OCI-LY3 (cell line): Measurements from ENCODE around the gene SDC1.

ENCODE experiments used
- H2AFZ ChIP-seq: fragments of 200-600, 300-600 bp; shearing (Covaris generic); 2 replicates; pipeline ENCODE4 v1.6.0; 2014; ENCODE audit warnings: antibody characterized with exemption, low read depth, low read length
- H3K27ac ChIP-seq: fragments of 200-600, 300-600 bp; sonication (generic); 2 replicates; pipeline ENCODE4 v1.5.1; 2014; ENCODE audit warnings: mild to moderate bottlenecking, low read length, moderate library complexity, mixed read lengths
- H3K27me3 ChIP-seq: fragments of 200-600, 300-600 bp; sonication (generic); 2 replicates; pipeline ENCODE4 v1.6.1; 2014; ENCODE audit warnings: low read depth, low read length, mixed read lengths
- H3K36me3 ChIP-seq: fragments of 200-600, 300-600 bp; sonication (generic); replicated peaks from 2 replicates; pipeline ENCODE3; 2014; ENCODE audit warnings: low read depth, low read length, mixed read lengths
- H3K4me1 ChIP-seq: fragments of 300-600, 200-600 bp; sonication (generic); 2 replicates; pipeline ENCODE4 v1.6.1; 2014; ENCODE audit warnings: low read length, mixed read lengths
- H3K4me2 ChIP-seq: fragments of 200-600, 300-600 bp; sonication (generic); 2 replicates; pipeline ENCODE4 v1.6.1; 2014; ENCODE audit warnings: low read length, mixed read lengths
- H3K4me3 ChIP-seq: fragments of 300-600, 200-600 bp; sonication (generic); 2 replicates; pipeline ENCODE4 v1.5.1; 2014; ENCODE audit warnings: antibody characterized with exemption, mild to moderate bottlenecking, low read length, moderate library complexity
- H3K79me2 ChIP-seq: fragments of 300-600, 200-600 bp; shearing (Covaris generic); 2 replicates; pipeline ENCODE4 v1.6.1; 2014; ENCODE audit warnings: mild to moderate bottlenecking, low read length, mixed read lengths
- H3K9ac ChIP-seq: fragments of 300-600, 200-600 bp; shearing (Covaris generic); 2 replicates; pipeline ENCODE4 v1.6.0; 2014; ENCODE audit warnings: mild to moderate bottlenecking, low read length, moderate library complexity
- H3K9me3 ChIP-seq: fragments of 200-600, 300-600 bp; shearing (Covaris generic); 2 replicates; pipeline ENCODE4 v1.6.1; 2014; ENCODE audit warnings: low read length, mixed read lengths; ENCODE audit not compliant: insufficient read depth
- H4K20me1 ChIP-seq: fragments of 200-600, 300-600 bp; sonication (generic); 2 replicates; pipeline ENCODE4 v1.6.1; 2016; ENCODE audit warnings: low read length, mixed read lengths; ENCODE audit not compliant: insufficient read depth
- EZH2phosphoT487 ChIP-seq: fragments of 200-600 bp; shearing (Covaris generic); IDR thresholded peaks from 2 replicates; pipeline ENCODE4 v1.6.1; 2018; ENCODE audit warnings: antibody characterized with exemption, mixed run types, low read depth
- TF ChIP-seq, protein P1 (sequence below): fragments of 200-600, 300-600 bp; sonication (generic); IDR thresholded peaks from 2 replicates; pipeline ENCODE4 v1.5.1; 2014; ENCODE audit warnings: antibody characterized with exemption, low read length, low read depth

The SDC1 gene

DNA sequence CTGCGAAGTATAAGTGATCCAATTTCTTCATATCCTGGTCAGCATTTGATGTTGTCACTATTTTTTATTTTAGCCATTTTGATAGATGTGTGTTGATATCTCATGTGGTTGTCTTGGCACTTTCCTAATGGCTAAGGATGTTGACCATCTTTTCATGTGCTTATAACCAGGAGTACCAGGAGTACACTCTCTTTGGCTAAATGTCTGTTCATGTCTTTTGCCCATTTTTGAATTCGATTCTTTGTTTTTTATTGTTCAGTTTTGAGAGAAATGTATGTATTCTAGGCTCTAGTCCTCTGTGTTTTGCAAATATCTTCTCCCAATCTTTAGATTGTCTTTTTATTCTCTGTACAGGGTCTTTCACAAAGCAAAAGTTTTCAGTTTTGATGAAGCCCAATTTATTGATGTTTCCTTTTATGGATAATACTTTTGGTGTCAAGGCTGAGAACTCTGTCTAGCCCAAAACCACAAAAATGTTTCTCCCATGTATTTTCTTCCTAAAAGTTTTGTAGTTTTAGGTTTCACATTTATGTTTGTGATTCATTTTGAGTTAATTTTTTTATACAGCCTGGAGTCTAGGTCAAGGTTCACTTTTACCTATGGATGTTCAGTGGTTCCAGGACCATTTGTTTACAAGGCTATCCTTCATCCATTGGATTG is 65.4 kb downstream of the SDC1 start:
- no peaks in the 10 kb centered on the region for H3K36me3 ChIP-seq
- no peaks in the 10 kb centered on the region for H3K79me2 ChIP-seq
- H3K4me3 ChIP-seq = no peak overlapping the region
- H3K4me2 ChIP-seq = no peak overlapping the region
- peaks cover 50% of the 10 kb centered on the region for H3K27me3 ChIP-seq
- no peaks in the 10 kb centered on the region for H3K9me3 ChIP-seq
- H2AFZ ChIP-seq = no peak overlapping the region
- no peak for TF ChIP-seq EZH2phosphoT487
- TF ChIP-seq, protein P1, sequence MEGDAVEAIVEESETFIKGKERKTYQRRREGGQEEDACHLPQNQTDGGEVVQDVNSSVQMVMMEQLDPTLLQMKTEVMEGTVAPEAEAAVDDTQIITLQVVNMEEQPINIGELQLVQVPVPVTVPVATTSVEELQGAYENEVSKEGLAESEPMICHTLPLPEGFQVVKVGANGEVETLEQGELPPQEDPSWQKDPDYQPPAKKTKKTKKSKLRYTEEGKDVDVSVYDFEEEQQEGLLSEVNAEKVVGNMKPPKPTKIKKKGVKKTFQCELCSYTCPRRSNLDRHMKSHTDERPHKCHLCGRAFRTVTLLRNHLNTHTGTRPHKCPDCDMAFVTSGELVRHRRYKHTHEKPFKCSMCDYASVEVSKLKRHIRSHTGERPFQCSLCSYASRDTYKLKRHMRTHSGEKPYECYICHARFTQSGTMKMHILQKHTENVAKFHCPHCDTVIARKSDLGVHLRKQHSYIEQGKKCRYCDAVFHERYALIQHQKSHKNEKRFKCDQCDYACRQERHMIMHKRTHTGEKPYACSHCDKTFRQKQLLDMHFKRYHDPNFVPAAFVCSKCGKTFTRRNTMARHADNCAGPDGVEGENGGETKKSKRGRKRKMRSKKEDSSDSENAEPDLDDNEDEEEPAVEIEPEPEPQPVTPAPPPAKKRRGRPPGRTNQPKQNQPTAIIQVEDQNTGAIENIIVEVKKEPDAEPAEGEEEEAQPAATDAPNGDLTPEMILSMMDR = no peak
- H4K20me1 ChIP-seq = no peaks in the 10 kb centered on the region
- no peak overlapping the region for H3K27ac ChIP-seq
- H3K9ac ChIP-seq = no peak overlapping the region
- H3K4me1 ChIP-seq = peaks cover 6% of the 10 kb centered on the region; the same call in 1 of the 2 replicates

DNA sequence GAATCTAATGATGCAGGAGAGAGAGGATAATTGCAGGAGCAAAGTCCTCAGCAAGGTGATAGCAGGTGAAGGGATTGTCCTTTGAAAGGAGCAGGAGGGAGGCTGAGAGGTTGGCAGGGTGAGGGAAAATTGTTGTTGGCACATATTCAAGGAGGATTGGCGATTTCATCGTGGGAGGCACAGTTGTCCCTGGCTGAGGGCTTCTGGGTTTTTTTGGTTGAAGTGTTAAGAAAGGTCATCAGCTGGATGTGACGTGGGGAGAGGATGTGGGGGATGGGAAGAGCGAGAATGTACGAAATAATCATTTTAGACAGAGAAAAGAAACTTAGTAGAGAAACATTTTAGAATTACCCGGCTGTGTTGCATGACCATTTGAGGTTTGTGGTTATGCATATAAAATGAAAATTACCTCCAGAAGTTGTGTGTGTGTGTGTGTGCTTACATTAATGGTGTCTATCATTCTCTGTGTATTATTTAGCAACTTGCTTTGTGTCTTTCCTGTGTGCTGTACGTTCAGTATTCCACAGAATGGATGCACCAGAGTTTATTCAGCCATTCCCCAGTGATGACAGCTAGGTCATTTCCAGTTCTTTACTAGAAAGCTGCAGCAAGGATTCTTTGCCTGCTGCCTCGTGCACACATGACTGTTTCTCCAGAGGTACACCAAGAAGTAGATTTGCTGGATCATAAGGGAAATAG is 67.6 kb downstream of the SDC1 start:
- Histone ChIP-seq H3K4me2 (peak overlapping the region; percentile 17; the same call in 1 of the 2 replicates), H3K36me3 (no peaks in the 10 kb centered on the region), H3K9me3 (no peaks in the 10 kb centered on the region), H3K27ac (no peak overlapping the region), H3K9ac (no peak overlapping the region), H3K27me3 (peaks cover 64% of the 10 kb centered on the region), H3K4me3 (no peak overlapping the region), H3K4me1 (peaks cover 6% of the 10 kb centered on the region; the same call in 1 of the 2 replicates), H2AFZ (no peak overlapping the region), H3K79me2 (no peaks in the 10 kb centered on the region), H4K20me1 (no peaks in the 10 kb centered on the region)
- TF ChIP-seq, protein P1 = no peak
- no peak for TF ChIP-seq EZH2phosphoT487

DNA sequence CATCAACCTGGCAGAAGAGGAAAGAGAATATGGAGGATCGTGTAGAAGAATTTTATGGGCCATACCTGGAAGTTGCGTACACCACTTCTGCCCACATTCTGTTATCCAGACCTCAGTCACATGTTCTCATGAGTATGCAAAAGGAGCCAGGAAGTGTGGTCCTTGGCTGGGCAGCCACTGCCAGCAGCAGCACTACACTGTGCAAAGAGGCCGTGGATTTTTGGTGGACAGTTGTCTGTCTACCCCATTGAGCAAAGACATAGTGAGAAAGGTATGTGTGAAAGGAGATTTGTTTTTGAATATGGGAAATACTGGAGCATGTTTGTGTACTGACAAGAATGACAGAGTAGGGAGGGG is 68.1 kb downstream of the SDC1 start:
- H3K79me2 ChIP-seq = no peaks in the 10 kb centered on the region
- no peaks in the 10 kb centered on the region for H3K36me3 ChIP-seq
- no peak overlapping the region for H2AFZ ChIP-seq
- H3K4me3 ChIP-seq = no peak overlapping the region
- TF ChIP-seq, protein P1 = no peak
- no peak for TF ChIP-seq EZH2phosphoT487
- H3K27me3 ChIP-seq = peaks cover 61% of the 10 kb centered on the region
- no peak overlapping the region for H3K27ac ChIP-seq
- H3K4me1 ChIP-seq = peaks cover 6% of the 10 kb centered on the region; the same call in 1 of the 2 replicates
- H3K4me2 ChIP-seq = no peak overlapping the region; the same call in 1 of the 2 replicates
- no peaks in the 10 kb centered on the region for H4K20me1 ChIP-seq
- H3K9me3 ChIP-seq = no peaks in the 10 kb centered on the region
- H3K9ac ChIP-seq = no peak overlapping the region

DNA sequence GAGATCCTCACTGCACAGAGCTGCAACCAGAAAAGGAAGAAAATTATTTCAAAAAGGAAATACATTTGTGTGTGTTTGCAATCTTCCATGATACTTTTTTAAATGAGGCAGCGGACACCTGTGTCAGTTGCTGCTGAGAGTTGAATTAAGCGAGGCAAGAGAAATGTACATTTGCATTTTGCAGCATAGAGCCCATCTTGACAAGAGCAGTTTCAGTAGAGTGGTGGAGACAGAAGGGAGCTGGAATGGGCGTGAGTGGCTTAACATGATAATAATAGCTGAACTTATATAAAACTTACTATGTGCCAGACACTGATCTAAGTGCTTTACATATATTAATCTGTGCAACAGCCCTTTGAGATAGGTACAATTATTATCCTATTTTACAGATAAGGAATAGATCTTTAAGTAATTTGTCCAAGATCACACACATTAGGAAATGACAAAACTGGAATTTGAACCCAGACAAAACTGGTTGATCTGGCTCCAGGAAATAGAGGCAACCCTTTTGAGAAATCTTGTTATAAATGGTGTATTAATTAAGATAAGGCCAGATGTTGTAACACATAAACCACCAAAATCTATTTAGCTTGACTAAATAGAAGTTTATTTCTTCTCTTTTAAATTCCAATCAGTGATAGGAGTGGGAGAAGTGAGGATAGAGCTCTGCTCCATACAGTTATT is 68.7 kb downstream of the SDC1 start:
- TF ChIP-seq, protein P1 = no peak
- TF ChIP-seq EZH2phosphoT487 = no peak
- no peak overlapping the region for H2AFZ ChIP-seq
- no peaks in the 10 kb centered on the region for H4K20me1 ChIP-seq
- H3K4me1 ChIP-seq = peaks cover 6% of the 10 kb centered on the region; the same call in 1 of the 2 replicates
- peaks cover 60% of the 10 kb centered on the region for H3K27me3 ChIP-seq
- H3K79me2 ChIP-seq = no peaks in the 10 kb centered on the region
- no peaks in the 10 kb centered on the region for H3K36me3 ChIP-seq
- H3K27ac ChIP-seq = no peak overlapping the region
- no peak overlapping the region for H3K4me2 ChIP-seq
- no peaks in the 10 kb centered on the region for H3K9me3 ChIP-seq
- H3K9ac ChIP-seq = no peak overlapping the region
- no peak overlapping the region for H3K4me3 ChIP-seq
